Measurements from ENCODE around the gene ACER3. TPM values are rescaled to one million over a fixed set of nuclear protein-coding genes. Genes with fewer than 3 reads are reported as not detected.

ACER3 gene
- total RNA-seq, 1 donor from 2014 or later = 11.8 TPM

DNA sequence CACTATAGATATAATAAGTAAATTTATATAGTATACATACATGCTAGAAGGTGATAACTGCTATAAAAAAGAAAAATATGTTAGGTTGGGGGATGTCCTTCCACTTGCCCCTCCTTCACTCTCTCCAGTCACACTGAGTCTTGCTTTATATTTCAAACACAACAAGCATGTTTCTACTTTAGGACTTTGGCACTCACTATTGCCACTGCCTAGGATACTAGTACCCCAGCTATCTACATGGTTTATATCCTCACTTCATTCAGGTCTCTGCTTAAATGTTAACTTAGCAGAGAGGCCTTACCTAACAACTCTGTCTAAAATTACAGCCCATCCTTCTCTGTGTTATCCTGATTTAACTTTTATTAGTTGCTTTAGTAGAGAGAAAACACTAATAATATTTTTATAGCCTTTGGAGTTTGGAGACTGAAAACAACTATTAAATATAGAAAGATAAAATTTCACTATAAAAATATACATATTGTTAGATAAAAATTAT lies 134.4 kb downstream of the ACER3 start:
- ChIA-PET CTCF (no interaction called here), POLR2A (no interaction called here)
- ATAC-seq (ENCODE audit: low read depth) (no peak), DNase-seq (no peak)
- peaks cover 13% of the 10 kb centered on the region for H3K36me3 Mint-ChIP-seq (ENCODE audit: low read depth)
- H3K27me3 Mint-ChIP-seq = no peaks in the 10 kb centered on the region
- TF ChIP-seq, protein P1, sequence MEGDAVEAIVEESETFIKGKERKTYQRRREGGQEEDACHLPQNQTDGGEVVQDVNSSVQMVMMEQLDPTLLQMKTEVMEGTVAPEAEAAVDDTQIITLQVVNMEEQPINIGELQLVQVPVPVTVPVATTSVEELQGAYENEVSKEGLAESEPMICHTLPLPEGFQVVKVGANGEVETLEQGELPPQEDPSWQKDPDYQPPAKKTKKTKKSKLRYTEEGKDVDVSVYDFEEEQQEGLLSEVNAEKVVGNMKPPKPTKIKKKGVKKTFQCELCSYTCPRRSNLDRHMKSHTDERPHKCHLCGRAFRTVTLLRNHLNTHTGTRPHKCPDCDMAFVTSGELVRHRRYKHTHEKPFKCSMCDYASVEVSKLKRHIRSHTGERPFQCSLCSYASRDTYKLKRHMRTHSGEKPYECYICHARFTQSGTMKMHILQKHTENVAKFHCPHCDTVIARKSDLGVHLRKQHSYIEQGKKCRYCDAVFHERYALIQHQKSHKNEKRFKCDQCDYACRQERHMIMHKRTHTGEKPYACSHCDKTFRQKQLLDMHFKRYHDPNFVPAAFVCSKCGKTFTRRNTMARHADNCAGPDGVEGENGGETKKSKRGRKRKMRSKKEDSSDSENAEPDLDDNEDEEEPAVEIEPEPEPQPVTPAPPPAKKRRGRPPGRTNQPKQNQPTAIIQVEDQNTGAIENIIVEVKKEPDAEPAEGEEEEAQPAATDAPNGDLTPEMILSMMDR (IDR thresholded peaks at IDR 0.05) = no peak
- no peak overlapping the region for H3K27ac Mint-ChIP-seq
- intact Hi-C loops (cut with micrococcal nuclease) = no loop called here
- H3K9me3 Mint-ChIP-seq = no peaks in the 10 kb centered on the region
- H3K4me3 Mint-ChIP-seq = no peak overlapping the region
- no peaks in the 10 kb centered on the region for H3K4me1 Mint-ChIP-seq

DNA sequence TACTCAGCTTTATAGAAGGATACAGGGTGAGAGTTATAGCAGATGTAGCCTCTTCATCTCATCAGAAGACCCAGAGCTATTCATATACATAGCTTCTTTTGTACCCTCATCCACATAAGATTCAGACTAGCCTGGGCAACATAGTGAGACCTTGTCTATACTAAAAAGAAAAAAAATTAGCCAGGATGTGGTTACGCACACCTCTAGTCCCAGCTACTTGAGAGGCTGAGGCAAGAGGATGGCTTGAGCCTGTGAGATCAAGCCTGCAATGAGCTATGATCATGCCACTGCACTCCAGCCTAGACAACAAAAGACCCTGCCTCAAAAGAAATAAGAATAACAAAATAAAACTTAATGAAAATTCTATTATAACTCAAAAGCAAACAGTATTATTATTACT lies 136.8 kb downstream of the ACER3 start:
- H3K27ac Mint-ChIP-seq = no peak overlapping the region
- ATAC-seq (ENCODE audit: low read depth) = no peak
- no peaks in the 10 kb centered on the region for H3K9me3 Mint-ChIP-seq
- POLR2A ChIA-PET = no interaction called here
- CTCF ChIA-PET = no interaction called here
- H3K4me3 Mint-ChIP-seq = no peak overlapping the region
- no peak for DNase-seq
- no peaks in the 10 kb centered on the region for H3K4me1 Mint-ChIP-seq
- intact Hi-C loops (cut with micrococcal nuclease) = no loop called here
- TF ChIP-seq, protein P1 (IDR thresholded peaks at IDR 0.05) = no peak
- no peaks in the 10 kb centered on the region for H3K27me3 Mint-ChIP-seq
- peaks cover 9% of the 10 kb centered on the region for H3K36me3 Mint-ChIP-seq (ENCODE audit: low read depth)

DNA sequence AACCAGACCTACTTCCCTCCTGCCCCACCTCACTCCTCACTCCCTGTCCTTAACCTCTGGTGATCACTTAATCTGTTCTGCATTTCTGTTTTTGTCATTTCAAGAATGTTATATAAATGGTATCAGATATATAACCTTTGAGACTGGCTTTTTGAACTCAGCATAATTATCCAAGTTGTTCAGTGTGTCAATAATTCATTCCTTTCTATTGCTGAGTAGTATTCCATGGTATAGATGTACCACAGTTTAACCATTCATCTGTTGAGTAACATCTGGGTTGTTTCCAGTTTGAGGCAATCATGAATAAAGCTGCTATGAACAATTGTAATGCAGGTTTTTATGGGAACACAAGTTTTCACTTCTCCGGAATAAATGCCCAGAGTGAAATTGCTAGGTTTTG lies 138.9 kb downstream of the ACER3 start:
- peaks cover 6% of the 10 kb centered on the region for H3K36me3 Mint-ChIP-seq (ENCODE audit: low read depth)
- no peak overlapping the region for H3K27ac Mint-ChIP-seq
- intact Hi-C loops (cut with micrococcal nuclease) = no loop called here
- CTCF ChIA-PET = no interaction called here
- H3K4me1 Mint-ChIP-seq = no peaks in the 10 kb centered on the region
- TF ChIP-seq, protein P1 (IDR thresholded peaks at IDR 0.05) = no peak
- no peaks in the 10 kb centered on the region for H3K9me3 Mint-ChIP-seq
- no peak for DNase-seq
- POLR2A ChIA-PET = no interaction called here
- H3K4me3 Mint-ChIP-seq = no peak overlapping the region
- no peaks in the 10 kb centered on the region for H3K27me3 Mint-ChIP-seq
- ATAC-seq (ENCODE audit: low read depth) = no peak

DNA sequence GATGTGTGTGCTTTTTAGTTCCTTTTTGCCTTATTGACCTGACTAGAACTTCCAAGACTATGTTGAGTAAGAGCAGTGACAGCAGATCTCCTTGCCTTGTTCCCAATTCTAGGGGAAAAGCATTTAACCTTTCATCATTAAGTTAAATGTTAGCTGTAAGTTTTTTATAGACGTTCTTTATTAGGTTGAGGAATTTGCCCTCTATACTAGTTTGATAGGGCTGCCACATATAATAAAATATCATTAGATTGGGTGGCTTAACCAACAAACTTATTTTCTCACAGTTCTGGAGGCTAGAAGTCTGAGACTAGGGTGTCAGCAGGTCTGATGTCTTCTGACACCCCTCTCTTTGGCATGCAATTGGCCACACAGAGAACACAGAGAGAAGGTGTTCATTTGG lies 140.9 kb downstream of the ACER3 start:
- intact Hi-C loops (cut with micrococcal nuclease) = no loop called here
- H3K36me3 Mint-ChIP-seq (ENCODE audit: low read depth) = peaks cover 9% of the 10 kb centered on the region
- H3K9me3 Mint-ChIP-seq = no peaks in the 10 kb centered on the region
- no peaks in the 10 kb centered on the region for H3K4me1 Mint-ChIP-seq
- no peak for ATAC-seq (ENCODE audit: low read depth)
- CTCF ChIA-PET = no interaction called here
- TF ChIP-seq, protein P1 (IDR thresholded peaks at IDR 0.05) = no peak
- H3K27me3 Mint-ChIP-seq = no peaks in the 10 kb centered on the region
- H3K27ac Mint-ChIP-seq = no peak overlapping the region
- no peak for DNase-seq
- H3K4me3 Mint-ChIP-seq = no peak overlapping the region
- POLR2A ChIA-PET = no interaction called here

DNA sequence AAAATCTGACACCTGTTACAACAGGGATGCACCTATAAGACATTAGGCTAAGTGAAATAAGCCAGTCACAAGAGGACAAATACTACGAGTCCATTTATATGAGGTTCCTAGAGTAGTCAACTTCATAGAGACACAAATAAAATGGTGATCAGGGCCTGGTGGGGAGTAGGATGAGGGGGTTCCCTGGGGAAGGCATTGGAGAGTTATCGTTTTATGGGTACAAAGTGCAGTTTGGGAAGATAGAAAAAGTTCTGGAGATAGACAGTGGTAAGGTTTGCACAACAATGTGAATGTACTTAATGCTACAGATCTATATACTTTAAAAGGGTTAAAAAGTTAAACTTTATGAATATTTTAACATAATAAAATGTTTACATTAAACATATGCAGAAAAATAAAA lies 142.1 kb downstream of the ACER3 start:
- no peak overlapping the region for H3K4me3 Mint-ChIP-seq
- intact Hi-C loops (cut with micrococcal nuclease) = no loop called here
- H3K4me1 Mint-ChIP-seq = no peaks in the 10 kb centered on the region
- H3K9me3 Mint-ChIP-seq = no peaks in the 10 kb centered on the region
- H3K27ac Mint-ChIP-seq = no peak overlapping the region
- no peak for DNase-seq
- CTCF ChIA-PET = no interaction called here
- no peak for ATAC-seq (ENCODE audit: low read depth)
- POLR2A ChIA-PET = no interaction called here
- no peaks in the 10 kb centered on the region for H3K27me3 Mint-ChIP-seq
- H3K36me3 Mint-ChIP-seq (ENCODE audit: low read depth) = peaks cover 9% of the 10 kb centered on the region
- TF ChIP-seq, protein P1 (IDR thresholded peaks at IDR 0.05) = no peak

All from activated B cell treated with CpG ODN at 0.5 μM for 24 hours (primary cell).